HG03095 (cell line): ENCODE results near the gene ARHGEF28.

Experiments
- ATAC-seq: cut with Tn5 transposase; IDR thresholded peaks from one replicate; pipeline ENCODE4 v1.9.1; 2021; ENCODE audit warnings: moderate library complexity; ENCODE audit not compliant: unreplicated experiment

The ARHGEF28 gene

GRCh38 chr5:73838901-73839300 lies 212.9 kb downstream of the ARHGEF28 start:
- ATAC-seq: no peak

GRCh38 chr5:73841641-73842040 lies 215.6 kb downstream of the ARHGEF28 start:
- no peak for ATAC-seq

DNA sequence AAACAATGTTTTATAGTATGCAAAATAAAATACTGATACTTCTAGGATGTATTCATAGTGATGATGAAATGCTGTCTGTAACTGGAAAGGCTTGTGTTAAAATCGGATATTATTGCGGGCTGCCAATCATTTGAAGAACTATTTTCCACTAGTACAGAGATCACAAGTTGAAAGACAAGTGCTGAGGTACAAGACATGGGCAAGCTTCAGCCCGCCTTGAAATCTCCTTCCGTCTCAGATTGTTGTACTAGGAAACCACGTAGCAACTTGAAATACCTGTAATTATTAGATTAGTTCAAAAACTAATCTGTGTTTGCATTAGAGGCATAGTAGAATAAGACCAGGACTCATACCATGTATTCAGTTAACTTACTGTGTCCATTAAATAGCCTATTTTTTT lies 218.2 kb downstream of the ARHGEF28 start:
- no peak for ATAC-seq

DNA sequence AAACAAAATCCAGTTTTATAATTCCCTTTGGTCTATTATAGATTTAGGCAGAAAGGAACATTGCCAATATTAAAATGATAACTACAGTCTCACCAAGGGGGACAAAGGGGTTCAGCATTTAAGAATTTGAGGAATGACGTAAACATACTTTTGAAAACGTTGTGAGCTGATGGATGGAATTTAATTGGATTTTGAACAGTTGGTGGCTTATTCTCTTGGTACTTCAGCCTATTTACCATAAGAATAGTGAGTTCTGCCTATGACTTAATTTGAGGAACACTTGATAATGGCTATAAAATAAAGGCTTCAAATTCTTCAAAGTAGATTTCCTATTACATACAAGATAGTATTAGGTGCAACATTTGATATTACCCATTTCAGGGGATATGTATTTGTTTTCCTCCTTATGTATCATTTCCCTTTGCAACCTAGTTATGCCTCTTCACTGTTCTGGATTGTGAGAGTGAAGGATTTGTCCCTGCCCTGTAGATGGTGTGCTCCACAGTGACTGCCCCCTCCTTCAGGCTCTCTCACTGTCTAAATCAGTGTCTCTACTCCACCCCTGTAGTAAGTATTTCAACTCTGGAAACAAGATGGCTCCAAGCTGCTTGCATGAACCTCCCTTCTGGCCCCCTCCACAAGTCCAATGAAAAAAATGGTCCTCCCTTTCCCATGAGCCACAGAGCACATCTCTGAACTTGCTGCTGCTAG lies 225.6 kb downstream of the ARHGEF28 start:
- no peak for ATAC-seq

- no peak for ATAC-seq
Observed at GRCh38 chr5:73853091-73853490, 227.1 kb downstream of the ARHGEF28 start.

DNA sequence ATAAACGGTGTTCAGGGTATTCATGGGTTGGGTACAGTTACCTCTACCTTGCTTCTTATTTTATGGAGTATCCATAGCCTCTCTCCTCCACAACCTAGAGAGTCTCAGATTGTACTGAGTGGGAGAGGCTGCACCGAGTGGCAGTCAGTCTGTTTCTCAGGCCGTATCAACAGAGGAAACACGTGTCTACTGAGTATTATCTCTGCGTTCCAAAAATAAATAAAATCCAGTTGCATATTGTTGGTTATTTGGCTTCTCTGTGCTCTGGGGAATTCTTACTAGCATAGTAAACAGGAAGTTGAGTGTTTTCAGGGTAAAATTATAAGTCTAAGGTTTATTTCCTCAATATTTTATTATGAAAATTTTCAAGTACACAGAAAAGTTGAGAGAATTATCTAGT lies 231.0 kb downstream of the ARHGEF28 start:
- ATAC-seq: no peak

DNA sequence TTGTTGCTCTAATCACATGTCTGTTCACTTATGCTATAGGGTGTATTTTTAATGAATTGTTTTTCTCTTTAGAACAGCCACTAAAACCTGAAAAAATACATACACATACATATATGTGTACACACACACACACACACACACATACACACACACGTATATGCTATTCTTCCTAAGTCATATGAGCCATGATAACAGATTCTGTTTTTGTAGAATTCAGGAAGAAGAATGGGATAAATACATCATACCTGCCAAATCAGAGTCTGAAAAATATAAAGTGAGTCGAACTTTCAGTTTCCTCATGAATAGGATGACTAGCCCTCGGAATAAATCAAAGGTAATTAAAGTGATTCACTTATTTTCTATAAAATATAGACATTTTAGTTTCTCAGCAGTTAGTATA lies 231.4 kb downstream of the ARHGEF28 start:
- ATAC-seq: no peak

DNA sequence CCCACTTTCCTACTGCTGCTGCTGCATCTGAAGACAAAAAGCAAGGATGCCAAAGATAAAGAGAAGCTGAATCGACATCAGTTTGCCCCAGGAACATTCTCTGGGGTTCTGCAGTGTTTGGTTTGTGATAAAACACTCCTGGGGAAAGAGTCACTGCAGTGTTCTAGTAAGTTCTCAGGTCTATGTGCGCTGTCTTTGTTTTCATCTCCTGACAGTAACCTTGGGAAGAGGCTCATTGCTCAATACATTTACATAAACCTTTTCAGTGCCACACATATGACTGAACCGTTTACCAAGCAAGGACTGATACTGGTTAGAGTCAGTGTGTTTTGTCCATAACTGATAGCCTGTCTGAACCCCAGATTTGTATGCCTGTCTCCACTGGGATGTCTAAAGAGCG lies 232.1 kb downstream of the ARHGEF28 start:
- ATAC-seq: no peak

DNA sequence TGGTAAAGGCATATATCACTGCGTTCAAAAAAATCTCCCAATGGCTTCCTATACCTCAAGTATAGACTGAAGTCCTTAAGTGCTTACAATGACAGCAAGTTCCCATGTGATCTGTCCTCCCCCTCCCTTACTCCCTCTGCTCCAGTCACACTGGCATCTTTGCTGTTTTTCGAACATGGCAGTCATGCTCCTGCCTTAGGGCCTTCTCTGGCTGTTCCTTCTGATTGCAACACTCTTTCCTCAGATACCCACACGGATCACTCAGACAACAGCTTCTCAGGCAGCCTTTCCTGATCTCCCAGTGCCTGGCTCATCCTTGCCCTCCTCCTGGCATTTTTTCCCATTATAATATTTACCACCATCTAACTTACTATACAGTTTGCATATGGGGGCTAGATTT lies 232.8 kb downstream of the ARHGEF28 start:
- ATAC-seq: no peak

DNA sequence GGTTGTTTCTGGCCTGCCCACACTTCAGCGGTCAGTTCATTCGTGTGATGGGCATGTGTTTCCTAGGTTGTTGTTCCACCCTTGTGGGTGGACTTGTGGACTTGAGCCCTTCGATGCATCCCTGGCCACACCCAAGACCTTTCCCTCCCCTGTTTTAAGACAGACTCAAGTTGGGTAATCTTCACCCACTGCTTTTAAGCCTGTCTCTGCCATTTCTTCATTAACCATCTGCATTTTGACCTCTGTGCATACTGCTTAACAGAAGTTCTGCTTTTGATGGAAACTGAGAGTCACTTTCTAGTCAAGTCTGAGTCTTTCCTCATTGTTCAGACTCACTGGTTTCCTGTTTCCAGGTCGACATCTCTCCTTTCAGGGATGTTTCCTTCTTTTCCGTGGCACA lies 233.7 kb downstream of the ARHGEF28 start:
- no peak for ATAC-seq

DNA sequence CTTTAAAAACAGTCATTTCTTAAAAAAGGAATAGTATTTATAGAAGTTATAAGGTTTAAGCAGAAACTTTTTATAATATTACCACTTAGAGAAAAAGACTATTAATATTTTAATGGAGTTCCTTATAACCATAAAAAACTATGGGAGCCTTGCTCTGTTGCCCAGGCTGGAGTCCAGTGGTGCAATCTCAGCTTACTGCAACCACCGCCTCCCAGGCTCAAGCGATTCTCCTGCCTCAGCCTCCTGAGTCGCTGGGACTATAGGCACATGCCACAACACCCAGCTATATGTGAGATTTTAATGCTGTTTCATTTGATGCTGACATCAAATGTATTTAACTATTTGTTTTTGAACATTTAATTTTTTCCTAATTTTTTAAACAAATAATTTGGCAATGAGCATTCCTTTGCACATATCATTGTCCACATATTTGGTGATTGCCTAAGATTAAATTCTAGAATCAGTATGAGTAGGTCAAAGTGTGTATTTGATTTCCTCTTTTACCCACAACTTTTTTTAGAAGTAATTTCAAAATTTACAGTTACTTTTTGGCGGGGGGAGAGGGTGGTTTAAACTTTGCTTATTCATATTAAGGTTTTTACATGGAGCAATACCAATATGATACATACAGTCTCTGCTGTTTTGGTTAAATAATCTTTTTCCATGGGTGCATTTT lies 235.5 kb downstream of the ARHGEF28 start:
- ATAC-seq: no peak

- no peak for ATAC-seq
Observed at GRCh38 chr5:73862796-73863195, 236.8 kb downstream of the ARHGEF28 start.

GRCh38 chr5:73863876-73864275 lies 237.9 kb downstream of the ARHGEF28 start:
- ATAC-seq: no peak

DNA sequence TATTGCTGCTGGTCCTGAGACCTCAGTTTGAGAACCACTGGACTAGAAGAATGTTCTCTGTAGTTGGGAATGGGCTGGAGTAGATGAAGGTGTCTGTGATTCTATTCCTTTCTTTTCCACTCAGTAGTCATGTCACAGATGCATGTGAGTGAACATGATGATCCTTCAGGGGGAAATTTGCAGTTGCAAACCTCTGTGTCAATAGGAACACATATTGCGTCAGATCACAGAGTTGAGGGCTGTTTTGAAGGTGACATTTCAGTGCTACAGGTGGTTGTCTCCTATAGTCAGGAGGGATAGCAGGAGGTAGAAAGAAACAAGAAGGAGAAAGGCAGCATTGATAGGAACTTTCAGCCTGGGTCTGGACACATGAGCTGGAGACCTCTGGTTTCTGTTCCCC lies 239.3 kb downstream of the ARHGEF28 start:
- no peak for ATAC-seq

DNA sequence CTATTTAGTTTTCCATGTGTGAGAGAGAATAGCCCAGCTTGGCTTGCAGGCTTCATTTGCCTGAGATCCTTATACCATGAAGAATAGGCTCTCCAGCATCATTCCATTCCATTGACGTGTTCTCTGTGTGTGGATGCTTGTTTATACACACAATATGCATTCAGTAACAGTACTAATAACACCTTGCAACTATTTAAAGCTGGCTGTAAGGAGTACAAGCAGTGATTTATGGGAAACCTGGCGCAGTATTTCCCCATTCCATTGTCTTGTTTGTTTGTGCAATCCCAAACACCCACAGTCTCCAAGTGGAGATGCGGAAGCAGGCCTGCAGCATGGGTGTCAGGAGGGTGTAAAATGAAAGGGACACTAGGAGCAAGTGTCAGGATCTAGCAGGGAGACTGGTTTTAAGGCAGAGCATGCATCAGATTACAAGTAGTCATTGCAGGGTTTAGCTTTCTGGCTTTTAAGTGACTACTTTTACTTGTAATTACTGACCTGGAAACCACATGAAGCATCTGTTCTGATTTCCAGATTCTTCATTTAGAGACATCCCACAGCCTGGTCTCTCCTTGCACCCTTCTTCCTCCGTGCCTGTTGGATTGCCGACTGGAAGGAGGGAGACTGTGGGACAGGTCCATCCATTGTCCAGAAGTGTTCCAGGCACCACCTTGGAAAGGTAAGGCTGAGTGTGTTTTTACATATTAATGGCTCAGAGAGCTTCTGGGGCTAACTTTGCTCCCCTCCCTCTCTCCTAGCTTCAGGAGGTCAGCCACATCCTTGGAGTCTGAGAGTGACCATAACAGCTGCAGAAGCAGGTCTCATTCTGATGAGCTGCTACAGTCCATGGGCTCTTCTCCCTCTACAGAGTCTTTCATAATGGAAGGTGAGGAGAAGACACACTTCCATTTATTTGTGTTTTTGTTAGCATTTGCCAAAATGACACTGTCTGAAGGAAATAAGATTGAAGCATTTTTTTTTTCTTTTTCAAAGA lies 241.6 kb downstream of the ARHGEF28 start:
- ATAC-seq: no peak

GRCh38 chr5:73883646-73884045 lies 257.6 kb downstream of the ARHGEF28 start:
- no peak for ATAC-seq

- ATAC-seq: no peak
Observed at GRCh38 chr5:73887688-73888087, 261.7 kb downstream of the ARHGEF28 start.

DNA sequence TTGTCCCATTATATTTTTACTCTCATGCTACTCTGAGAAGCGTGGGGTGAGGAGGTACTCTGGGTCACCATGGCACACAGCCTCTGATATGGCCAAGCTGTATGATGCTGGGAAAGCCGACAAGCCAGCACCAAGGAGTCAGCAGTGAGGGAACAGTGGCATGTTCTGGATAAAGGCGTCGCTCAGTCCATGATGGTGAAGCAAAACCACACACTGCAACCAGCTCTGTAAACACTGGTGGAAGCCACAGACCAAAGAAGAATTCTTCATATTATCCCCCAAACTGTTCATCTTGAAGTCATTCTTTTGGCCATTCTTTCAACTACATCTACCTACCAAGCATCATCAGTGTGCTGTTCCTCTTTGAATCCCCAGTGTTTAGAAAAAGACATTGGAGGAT lies 264.6 kb downstream of the ARHGEF28 start:
- ATAC-seq: no peak

DNA sequence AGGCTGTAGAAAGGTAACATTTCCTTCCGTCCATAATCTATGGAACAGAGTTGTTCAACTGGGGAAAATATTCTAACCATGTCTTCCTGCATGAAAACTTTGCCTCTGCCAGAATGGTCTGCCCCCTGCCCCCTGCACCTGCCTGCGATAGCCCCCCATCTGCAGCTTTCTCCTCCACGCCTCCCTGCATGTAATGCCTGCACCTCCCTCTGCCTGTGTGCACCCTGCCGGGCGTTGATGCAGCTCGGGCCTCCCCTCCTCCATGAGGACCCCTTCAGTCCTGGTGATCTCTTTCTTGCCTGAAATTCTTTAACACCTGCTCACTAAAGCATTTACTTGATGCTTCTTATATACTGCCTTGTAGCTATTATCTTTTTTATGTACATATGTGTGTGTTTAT lies 266.2 kb downstream of the ARHGEF28 start:
- no peak for ATAC-seq

- no peak for ATAC-seq
Observed at GRCh38 chr5:73892806-73893205, 266.8 kb downstream of the ARHGEF28 start.

DNA sequence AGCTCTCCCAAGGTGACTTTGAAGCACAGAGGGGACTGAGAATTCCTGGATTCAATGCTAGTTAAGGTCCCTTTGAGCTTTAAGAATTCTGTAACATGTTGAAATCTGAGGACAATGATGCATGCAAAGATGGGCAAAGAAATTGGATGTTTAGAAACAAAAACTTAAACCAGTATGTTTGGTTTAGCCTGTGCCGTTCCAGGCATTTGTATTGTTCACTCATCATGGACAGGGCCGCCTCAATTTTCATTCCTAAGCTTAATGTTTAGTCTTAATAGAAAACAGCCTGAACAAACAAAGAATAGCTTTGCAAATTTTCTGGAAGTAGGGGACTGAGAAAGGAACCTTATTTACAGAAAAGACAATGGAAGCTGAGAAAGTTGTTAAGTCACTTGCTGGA lies 267.8 kb downstream of the ARHGEF28 start:
- no peak for ATAC-seq

GRCh38 chr5:73894860-73895259 lies 268.9 kb downstream of the ARHGEF28 start:
- no peak for ATAC-seq
